HEK293 (cell line): Measurements from ENCODE around the gene STAT2.
A peak's percentile ranks its signal among the peaks of the same experiment; 100 is the strongest.

ENCODE experiments used
- CTCF ChIA-PET: fragments of 350-600 bp; formaldehyde crosslinking; extraction: SDS; loops from one replicate; lab custom pipeline; 2021; ENCODE audit warnings: antibody characterized with exemption; lab: Yijun Ruan, JAX
- POLR2A ChIA-PET: fragments of 300-600 bp; formaldehyde crosslinking; extraction: SDS; loops from one replicate; lab custom pipeline; 2020; ENCODE audit warnings: antibody characterized with exemption, inconsistent platforms; lab: Yijun Ruan, JAX
- H3K27ac ChIP-seq: fragments of 200-500 bp; sonication (Bioruptor generic); 2 replicates; pipeline ENCODE4 v1.5.1; 2014; ENCODE audit warnings: low read depth, low read length, control low read depth, inconsistent platforms; ENCODE audit errors: extremely low read depth
- H3K36me3 ChIP-seq, 2 experiments: fragments of 200-500 bp in 1 of 2; sonication (Bioruptor generic) in 1 of 2; 1 replicate in 1 of 2; 2 replicates in 1 of 2; pipeline ENCODE4 v1.5.1; 2014 to 2017; ENCODE audit warnings: inconsistent platforms in 2 of 2, low read length in 2 of 2; ENCODE audit not compliant: control insufficient read depth in 2 of 2, insufficient read depth in 1 of 2
- H3K4me1 ChIP-seq: fragments of 200-500 bp; sonication (Bioruptor generic); 2 replicates; pipeline ENCODE4 v1.5.1; 2014; ENCODE audit warnings: mild to moderate bottlenecking, low read length, inconsistent platforms; ENCODE audit not compliant: control insufficient read depth, insufficient read depth
- H3K4me3 ChIP-seq: 2 replicates; pipeline ENCODE4 v1.5.1; 2011; ENCODE audit warnings: low read depth, mild to moderate bottlenecking, control low read depth, low read length, moderate library complexity
- H3K9me3 ChIP-seq: fragments of 200-500 bp; sonication (Bioruptor generic); 2 replicates; pipeline ENCODE4 v1.5.1; 2014; ENCODE audit warnings: low read depth, low read length, inconsistent platforms; ENCODE audit not compliant: control insufficient read depth, insufficient read depth
- BCL11B ChIP-seq: fragments of 450-650 bp; formaldehyde crosslinking; IDR thresholded peaks from 2 replicates; pipeline ENCODE4 v1.5.1; 2016; ENCODE audit warnings: low read depth, missing biosample characterization, missing genetic modification characterization
- FEZF1 ChIP-seq: fragments of 450-650 bp; formaldehyde crosslinking; IDR thresholded peaks from 2 replicates; pipeline ENCODE4 v1.5.1; 2016; ENCODE audit warnings: missing biosample characterization, missing genetic modification characterization
- IKZF3 ChIP-seq: fragments of 450-650 bp; IDR thresholded peaks from 2 replicates; pipeline ENCODE4 v1.5.0; 2018; ENCODE audit warnings: missing biosample characterization, mild to moderate bottlenecking, missing genetic modification characterization, moderate library complexity
- KLF10 ChIP-seq: fragments of 450-650 bp; IDR thresholded peaks from 2 replicates; pipeline ENCODE4 v1.5.1; 2018; ENCODE audit warnings: missing biosample characterization, mild to moderate bottlenecking, missing genetic modification characterization
- MYNN ChIP-seq: fragments of 450-650 bp; formaldehyde crosslinking; IDR thresholded peaks from 2 replicates; pipeline ENCODE4 v1.5.1; 2016; ENCODE audit warnings: missing biosample characterization, missing genetic modification characterization, borderline replicate concordance
- OVOL3 ChIP-seq: fragments of 450-650 bp; formaldehyde crosslinking; IDR thresholded peaks from 2 replicates; pipeline ENCODE4 v1.5.1; 2016; ENCODE audit warnings: missing biosample characterization, missing genetic modification characterization
- REPIN1 ChIP-seq: fragments of 450-650 bp; formaldehyde crosslinking; IDR thresholded peaks from 2 replicates; pipeline ENCODE4 v1.5.1; 2017; ENCODE audit warnings: missing biosample characterization, missing genetic modification characterization, low read depth
- SALL2 ChIP-seq: fragments of 450-650 bp; formaldehyde crosslinking; IDR thresholded peaks from 2 replicates; pipeline ENCODE4 v1.5.0; 2017; ENCODE audit warnings: missing biosample characterization, mild to moderate bottlenecking, missing genetic modification characterization, borderline replicate concordance
- SP7 ChIP-seq: fragments of 450-650 bp; formaldehyde crosslinking; IDR thresholded peaks from 2 replicates; pipeline ENCODE4 v1.5.1; 2016; ENCODE audit warnings: missing biosample characterization, missing genetic modification characterization
- ZNF138 ChIP-seq: fragments of 450-650 bp; formaldehyde crosslinking; IDR thresholded peaks from 2 replicates; pipeline ENCODE4 v1.5.1; 2016; ENCODE audit warnings: missing biosample characterization, missing genetic modification characterization, borderline replicate concordance
- ZNF140 ChIP-seq: fragments of 450-650 bp; formaldehyde crosslinking; IDR thresholded peaks from 2 replicates; pipeline ENCODE4 v1.5.1; 2016; ENCODE audit warnings: missing biosample characterization, missing genetic modification characterization
- ZNF274 ChIP-seq, 2 experiments: fragments of 200-500 bp in 1 of 2; fragments of 450-650 bp in 1 of 2; sonication (Bioruptor generic) in 1 of 2; formaldehyde crosslinking in 1 of 2; IDR thresholded peaks; 2 replicates each; pipeline versions ENCODE4 v1.5.1 to v1.6.1; 2014 to 2016; ENCODE audit warnings: borderline replicate concordance in 1 of 2, inconsistent platforms in 1 of 2, low read length in 1 of 2, missing biosample characterization in 1 of 2, missing genetic modification characterization in 1 of 2
- ZNF292 ChIP-seq: fragments of 450-650 bp; formaldehyde crosslinking; IDR thresholded peaks from 2 replicates; pipeline ENCODE4 v1.5.1; 2016; ENCODE audit warnings: low read depth, missing biosample characterization, missing genetic modification characterization, borderline replicate concordance
- ZNF311 ChIP-seq: fragments of 450-650 bp; formaldehyde crosslinking; IDR thresholded peaks from 2 replicates; pipeline ENCODE4 v1.5.1; 2017; ENCODE audit warnings: missing biosample characterization, missing genetic modification characterization, borderline replicate concordance
- ZNF37A ChIP-seq: fragments of 450-650 bp; IDR thresholded peaks from 2 replicates; pipeline ENCODE4 v1.5.1; 2018; ENCODE audit warnings: missing biosample characterization, missing genetic modification characterization
- ZNF48 ChIP-seq: fragments of 450-650 bp; formaldehyde crosslinking; IDR thresholded peaks from 2 replicates; pipeline ENCODE4 v1.5.1; 2016; ENCODE audit warnings: missing biosample characterization, missing genetic modification characterization
- ZNF501 ChIP-seq: fragments of 450-650 bp; formaldehyde crosslinking; IDR thresholded peaks from 2 replicates; pipeline ENCODE4 v1.5.1; 2016; ENCODE audit warnings: missing biosample characterization, missing genetic modification characterization
- ZNF571 ChIP-seq: fragments of 450-650 bp; formaldehyde crosslinking; IDR thresholded peaks from 2 replicates; pipeline ENCODE4 v1.5.0; 2017; ENCODE audit warnings: missing biosample characterization, missing genetic modification characterization
- ZNF580 ChIP-seq: fragments of 450-650 bp; formaldehyde crosslinking; IDR thresholded peaks from 2 replicates; pipeline ENCODE4 v1.5.1; 2016; ENCODE audit warnings: missing biosample characterization, missing genetic modification characterization
- ZNF596 ChIP-seq: fragments of 450-650 bp; IDR thresholded peaks from 2 replicates; pipeline ENCODE4 v1.5.0; 2018; ENCODE audit warnings: missing biosample characterization, mild to moderate bottlenecking, missing genetic modification characterization, moderate library complexity
- ZNF621 ChIP-seq: fragments of 450-650 bp; formaldehyde crosslinking; IDR thresholded peaks from 2 replicates; pipeline ENCODE4 v1.5.1; 2017; ENCODE audit warnings: missing biosample characterization, missing genetic modification characterization
- ZNF629 ChIP-seq: fragments of 450-650 bp; formaldehyde crosslinking; IDR thresholded peaks from 2 replicates; pipeline ENCODE4 v1.5.1; 2017; ENCODE audit warnings: missing biosample characterization, missing genetic modification characterization
- ZNF654 ChIP-seq: fragments of 450-650 bp; formaldehyde crosslinking; IDR thresholded peaks from 2 replicates; pipeline ENCODE4 v1.5.1; 2016; ENCODE audit warnings: low read depth, missing biosample characterization, missing genetic modification characterization
- ZNF707 ChIP-seq: fragments of 450-650 bp; formaldehyde crosslinking; IDR thresholded peaks from 2 replicates; pipeline ENCODE4 v1.5.1; 2016; ENCODE audit warnings: missing biosample characterization, missing genetic modification characterization
- ZNF843 ChIP-seq: fragments of 450-650 bp; formaldehyde crosslinking; IDR thresholded peaks from 2 replicates; pipeline ENCODE4 v1.5.1; 2016; ENCODE audit warnings: missing biosample characterization, missing genetic modification characterization
- ZSCAN16 ChIP-seq: fragments of 450-650 bp; formaldehyde crosslinking; IDR thresholded peaks from 2 replicates; pipeline ENCODE4 v1.5.1; 2016; ENCODE audit warnings: missing biosample characterization, missing genetic modification characterization
- ZSCAN30 ChIP-seq: fragments of 450-650 bp; IDR thresholded peaks from 2 replicates; pipeline ENCODE4 v1.5.1; 2018; ENCODE audit warnings: missing biosample characterization, mild to moderate bottlenecking, missing genetic modification characterization, moderate library complexity
- ZXDB ChIP-seq: fragments of 450-650 bp; formaldehyde crosslinking; IDR thresholded peaks from 2 replicates; pipeline ENCODE4 v1.5.1; 2016; ENCODE audit warnings: missing biosample characterization, missing genetic modification characterization
- TF ChIP-seq, protein P1 (sequence below): fragments of 450-650 bp; formaldehyde crosslinking; conservative IDR thresholded peaks from 2 replicates; pipeline ENCODE4 v1.5.1; 2016; ENCODE audit warnings: low read depth, missing biosample characterization, missing genetic modification characterization
- TF ChIP-seq, protein P2 (sequence below): fragments of 450-650 bp; formaldehyde crosslinking; IDR thresholded peaks from 2 replicates; pipeline ENCODE4 v1.5.1; 2016; ENCODE audit warnings: missing biosample characterization, missing genetic modification characterization

STAT2 gene

DNA sequence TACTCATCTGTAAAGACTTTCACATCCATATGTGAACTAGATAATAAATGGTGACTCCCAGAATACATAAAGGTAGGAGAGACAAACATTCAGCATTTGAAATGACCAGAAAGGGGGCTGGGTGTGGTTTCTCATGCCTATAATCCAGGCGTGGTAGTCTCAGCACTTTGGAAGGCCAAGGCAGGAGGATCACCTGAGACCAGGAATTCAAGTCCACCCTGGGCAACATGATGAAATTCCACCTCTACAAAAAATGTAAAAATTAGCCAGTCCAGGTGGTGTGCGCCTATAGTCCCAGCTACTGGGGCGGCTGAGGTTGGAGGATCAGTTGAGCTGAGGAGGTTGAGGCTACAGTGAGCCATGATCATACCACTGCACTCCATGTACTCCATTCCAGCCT, 55.6 kb downstream of the STAT2 start (continued):
- TF ChIP-seq SALL2, result no peak
- TF ChIP-seq ZNF707 (tag by site-specific recombination), result no peak

GRCh38 chr12:56300644-56301464, 59.1 kb downstream of the STAT2 start:
- H3K27ac ChIP-seq, result peak overlapping the region; percentile 73
- CTCF ChIA-PET, result interaction anchor here (0.5 to 1.0 kb wide), 5 partner anchors 43 to 221 kb away, joined by 3 to 4 read pairs (median 3); partner anchors contain the start of genes ANKRD52 and RBMS2
- peaks cover 4% of the 10 kb centered on the region; the same call in 1 of the 2 replicates for H3K4me1 ChIP-seq
- H3K9me3 ChIP-seq, result no peaks in the 10 kb centered on the region
- H3K4me3 ChIP-seq, result peak overlapping the region; percentile 38
- H3K36me3 ChIP-seq, result peaks cover 19 to 53% of the 10 kb centered on the region in 2 experiments; a peak in 2 of 3 replicates
- POLR2A ChIA-PET, result interaction anchor here (1.2 to 2.8 kb wide), 3 partner anchors 10 to 183 kb away, joined by 5 to 7 read pairs (median 6); partner anchors contain the start of gene ZC3H10
- TF ChIP-seq ZSCAN16 (tag by site-specific recombination) (no peak), ZNF138 (tag by site-specific recombination) (no peak), MYNN (peak; percentile 62; the same call in 1 of the 2 replicates), ZNF37A (tag by site-specific recombination) (no peak), ZNF571 (tag by site-specific recombination) (no peak), ZNF843 (no peak), ZNF654 (tag by site-specific recombination) (0 out of 2 replicates have a peak, but pooled peaks have one; percentile 8), ZNF274 (IDR thresholded peaks at IDR 0.05; ENCODE audit: low read length) (no peak), ZNF274 (tag by site-specific recombination; IDR thresholded peaks at IDR 0.05; ENCODE audit: borderline replicate concordance) (no peak), IKZF3 (tag by site-specific recombination) (no peak), KLF10 (no peak), ZSCAN30 (tag by site-specific recombination) (no peak), FEZF1 (no peak), ZNF629 (0 out of 2 replicates have a peak, but pooled peaks have one; percentile 32), ZNF621 (tag by site-specific recombination) (no peak), ZNF48 (tag by site-specific recombination) (no peak), BCL11B (tag by site-specific recombination) (no peak), ZNF292 (no peak), ZNF311 (tag by site-specific recombination) (no peak), ZXDB (no peak), REPIN1 (tag by site-specific recombination) (no peak), OVOL3 (no peak), ZNF501 (tag by site-specific recombination) (no peak), ZNF580 (tag by site-specific recombination) (no peak), ZNF140 (tag by site-specific recombination) (no peak), ZNF596 (tag by site-specific recombination) (no peak), SP7 (tag by site-specific recombination) (peak; percentile 41; the same call in 1 of the 2 replicates)
- TF ChIP-seq, protein P1, sequence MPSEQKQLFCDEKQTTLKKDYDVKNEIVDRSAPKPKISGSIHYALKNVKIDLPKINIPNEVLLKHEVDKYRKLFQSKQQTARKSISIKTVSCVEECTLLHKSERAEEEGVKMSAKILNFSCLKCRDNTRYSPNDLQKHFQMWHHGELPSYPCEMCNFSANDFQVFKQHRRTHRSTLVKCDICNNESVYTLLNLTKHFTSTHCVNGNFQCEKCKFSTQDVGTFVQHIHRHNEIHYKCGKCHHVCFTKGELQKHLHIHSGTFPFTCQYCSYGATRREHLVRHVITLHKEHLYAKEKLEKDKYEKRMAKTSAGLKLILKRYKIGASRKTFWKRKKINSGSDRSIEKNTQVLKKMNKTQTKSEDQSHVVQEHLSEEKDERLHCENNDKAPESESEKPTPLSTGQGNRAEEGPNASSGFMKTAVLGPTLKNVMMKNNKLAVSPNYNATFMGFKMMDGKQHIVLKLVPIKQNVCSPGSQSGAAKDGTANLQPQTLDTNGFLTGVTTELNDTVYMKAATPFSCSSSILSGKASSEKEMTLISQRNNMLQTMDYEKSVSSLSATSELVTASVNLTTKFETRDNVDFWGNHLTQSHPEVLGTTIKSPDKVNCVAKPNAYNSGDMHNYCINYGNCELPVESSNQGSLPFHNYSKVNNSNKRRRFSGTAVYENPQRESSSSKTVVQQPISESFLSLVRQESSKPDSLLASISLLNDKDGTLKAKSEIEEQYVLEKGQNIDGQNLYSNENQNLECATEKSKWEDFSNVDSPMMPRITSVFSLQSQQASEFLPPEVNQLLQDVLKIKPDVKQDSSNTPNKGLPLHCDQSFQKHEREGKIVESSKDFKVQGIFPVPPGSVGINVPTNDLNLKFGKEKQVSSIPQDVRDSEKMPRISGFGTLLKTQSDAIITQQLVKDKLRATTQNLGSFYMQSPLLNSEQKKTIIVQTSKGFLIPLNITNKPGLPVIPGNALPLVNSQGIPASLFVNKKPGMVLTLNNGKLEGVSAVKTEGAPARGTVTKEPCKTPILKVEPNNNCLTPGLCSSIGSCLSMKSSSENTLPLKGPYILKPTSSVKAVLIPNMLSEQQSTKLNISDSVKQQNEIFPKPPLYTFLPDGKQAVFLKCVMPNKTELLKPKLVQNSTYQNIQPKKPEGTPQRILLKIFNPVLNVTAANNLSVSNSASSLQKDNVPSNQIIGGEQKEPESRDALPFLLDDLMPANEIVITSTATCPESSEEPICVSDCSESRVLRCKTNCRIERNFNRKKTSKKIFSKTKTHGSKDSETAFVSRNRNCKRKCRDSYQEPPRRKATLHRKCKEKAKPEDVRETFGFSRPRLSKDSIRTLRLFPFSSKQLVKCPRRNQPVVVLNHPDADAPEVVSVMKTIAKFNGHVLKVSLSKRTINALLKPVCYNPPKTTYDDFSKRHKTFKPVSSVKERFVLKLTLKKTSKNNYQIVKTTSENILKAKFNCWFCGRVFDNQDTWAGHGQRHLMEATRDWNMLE (tag by site-specific recombination), result peak; percentile 45; the same call in 1 of the 2 replicates
- TF ChIP-seq, protein P2, sequence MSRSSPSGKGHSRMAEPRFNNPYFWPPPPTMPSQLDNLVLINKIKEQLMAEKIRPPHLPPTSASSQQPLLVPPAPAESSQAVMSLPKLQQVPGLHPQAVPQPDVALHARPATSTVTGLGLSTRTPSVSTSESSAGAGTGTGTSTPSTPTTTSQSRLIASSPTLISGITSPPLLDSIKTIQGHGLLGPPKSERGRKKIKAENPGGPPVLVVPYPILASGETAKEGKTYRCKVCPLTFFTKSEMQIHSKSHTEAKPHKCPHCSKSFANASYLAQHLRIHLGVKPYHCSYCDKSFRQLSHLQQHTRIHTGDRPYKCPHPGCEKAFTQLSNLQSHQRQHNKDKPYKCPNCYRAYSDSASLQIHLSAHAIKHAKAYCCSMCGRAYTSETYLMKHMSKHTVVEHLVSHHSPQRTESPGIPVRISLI (tag by site-specific recombination), result no peak
